ENCODE results near the gene BLTP1.

- TF ChIP-seq TCF3 (CRISPR knock-in tag; IDR thresholded peaks at IDR 0.05) (no peak), ZEB2 (IDR thresholded peaks at IDR 0.05) (no peak), EZH2 (IDR thresholded peaks at IDR 0.05; ENCODE audit: borderline replicate concordance, low read depth, low read length) (no peak), ZFP36 (IDR thresholded peaks at IDR 0.05; ENCODE audit: low read depth, low read length, partially characterized antibody) (no peak), USF2 (CRISPR knock-in tag; IDR thresholded peaks at IDR 0.05) (no peak), RNF219 (CRISPR knock-in tag; IDR thresholded peaks at IDR 0.05) (no peak), ZNF766 (CRISPR knock-in tag; conservative IDR thresholded peaks at IDR 0.05) (no peak), ESRRA (IDR thresholded peaks at IDR 0.05; ENCODE audit: borderline replicate concordance, low read depth) (no peak), REST (IDR thresholded peaks at IDR 0.05; ENCODE audit: borderline replicate concordance) (no peak), REST (CRISPR knock-in tag; IDR thresholded peaks at IDR 0.05; ENCODE audit: low read depth) (no peak), CTCF (IDR thresholded peaks at IDR 0.05 in 2 of 3, conservative IDR thresholded peaks at IDR 0.05 in 1 of 3; ENCODE audit: insufficient read depth in 2 of 3, low read depth in 1 of 3, low read length in 3 of 3) (no peak), RAD21 (CRISPR knock-in tag; conservative IDR thresholded peaks at IDR 0.05 in 1 of 2, IDR thresholded peaks at IDR 0.05 in 1 of 2) (no peak), CHD2 (IDR thresholded peaks at IDR 0.05; ENCODE audit: low read depth, low read length) (no peak), POLR2A (conservative IDR thresholded peaks at IDR 0.05) (no peak)
These were observed 44.5 kb upstream of the BLTP1 start for GRCh38 chr4:122107680-122108079.

All from K562 (cell line).